NCI-H82 treated with DMSO at 0.1 percent for 48 hours (cell line): ENCODE measurements around the gene RIC1.

ENCODE experiments used
- DNase-seq: peaks from one replicate; lab custom pipeline; 2025; ENCODE audit not compliant: unreplicated experiment; lab: John Stamatoyannopoulos, UW

The RIC1 gene

DNA sequence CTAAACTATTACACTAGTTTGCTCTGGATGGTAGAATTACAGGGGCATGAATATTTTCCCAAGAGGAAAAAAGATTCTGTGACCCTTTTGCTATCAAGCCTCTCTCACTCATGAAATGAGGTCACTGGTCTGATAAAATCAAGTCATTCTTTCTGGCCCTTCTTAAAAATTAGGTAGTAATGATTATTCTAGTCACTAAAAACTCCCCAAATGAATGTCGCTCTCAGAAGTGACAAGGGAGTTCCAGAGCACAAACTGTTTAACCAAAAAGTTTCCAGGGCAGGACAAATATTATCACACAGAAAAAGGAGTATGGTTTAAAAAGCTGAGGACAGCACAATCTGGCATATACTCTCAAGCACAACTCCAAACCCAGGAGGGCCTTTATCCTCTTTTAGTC lies 191.5 kb downstream of the RIC1 start:
- no peak for DNase-seq

DNA sequence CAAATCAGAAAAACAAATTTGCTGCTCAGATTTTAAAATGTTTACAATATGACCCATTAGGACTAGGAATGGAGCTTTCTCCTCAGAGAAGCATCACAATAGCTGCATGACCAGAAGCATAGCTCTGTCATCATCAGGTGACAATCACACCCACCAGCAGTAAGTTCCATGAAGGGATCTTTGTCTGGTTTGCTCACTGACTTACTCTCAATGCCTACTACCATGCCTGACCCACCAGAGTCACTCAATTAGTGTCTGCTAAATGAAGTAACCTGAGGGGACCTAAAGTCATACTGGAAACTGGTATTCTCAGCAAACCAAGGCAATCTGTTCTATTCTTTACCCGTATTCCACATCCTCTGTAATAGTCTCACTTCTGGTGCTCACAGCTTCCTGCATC lies 196.3 kb downstream of the RIC1 start:
- DNase-seq: no peak
